ENCODE data around the gene NUTM2D. TPM values are rescaled to one million over a fixed set of nuclear protein-coding genes. Genes with fewer than 3 reads are reported as not detected.

The NUTM2D gene
- total RNA-seq = 2.2 and 4.1 TPM in 2 replicates

DNA sequence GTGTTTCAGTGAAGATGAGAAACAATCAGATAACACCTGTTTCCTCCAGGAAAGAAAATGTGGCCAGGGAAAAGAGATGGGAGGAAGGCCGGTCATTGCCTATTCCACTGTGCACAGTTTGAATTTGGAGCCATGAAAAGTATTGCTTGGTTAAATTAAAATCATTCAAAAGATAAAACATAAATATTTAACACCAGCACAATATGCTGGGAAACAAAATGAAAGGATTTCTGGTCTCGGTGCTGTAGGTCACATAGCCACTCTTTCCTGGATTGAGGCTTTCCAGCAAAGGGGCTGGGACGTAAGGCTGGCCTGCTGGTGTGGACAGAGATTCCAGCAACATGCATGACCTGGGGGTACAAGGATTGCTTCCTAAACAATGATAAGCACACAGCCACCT, at the start of gene NUTM2D:
TSS of gene NUTM2D (plus strand) at position 301 of the 400 bp plus-strand sequence. CDS start 522 bp downstream, outside the sequence.

Other genes starting within 250 kb of the NUTM2D start
- gene NUTM2A, start 132.3 kb upstream of the NUTM2D start, total RNA-seq = 0.29 and 2.3 TPM in 2 replicates
- gene MINPP1, start 147.1 kb downstream of the NUTM2D start, total RNA-seq = 36.4 and 52.4 TPM in 2 replicates